Measurements from ENCODE around the gene NGEF.

- no peak for TF ChIP-seq CTCF (IDR thresholded peaks at IDR 0.05; ENCODE audit: insufficient read depth, low read length)
- TF ChIP-seq POLR2AphosphoS5 (IDR thresholded peaks at IDR 0.05; ENCODE audit: low read depth), result no peak
- no peak for TF ChIP-seq REST (IDR thresholded peaks at IDR 0.05; ENCODE audit: insufficient replicate concordance, low read depth)
Observed at GRCh38 chr2:232955856-232956255, 57.2 kb downstream of the NGEF start.
